Tibial artery (tissue), 4 donors: Measurements from ENCODE around the gene PHRF1.
A peak's percentile ranks its signal among the peaks of the same experiment; 100 is the strongest.

Source experiments
- DNase-seq, 2 donors: peaks; one replicate each; pipeline ENCODE4 v3.0.0-alpha.2; 2019
- H3K27ac ChIP-seq, 2 donors: fragments of 200-600 bp; sonication (generic) in 1 of 2; 1 replicate in 1 of 2; 2 replicates in 1 of 2; pipeline ENCODE4 v1.5.1; 2018 to 2019; ENCODE audit warnings: mild to moderate bottlenecking in 1 of 2
- H3K27me3 ChIP-seq, 2 donors: fragments of 200-600 bp; sonication (generic) in 1 of 2; one replicate each; pipeline versions ENCODE4 v1.5.1 to v1.6.0; 2016 to 2019
- H3K36me3 ChIP-seq, 3 donors: fragments of 200-600 bp; sonication (generic) in 2 of 3; one replicate each; pipeline ENCODE4 v1.5.1; 2016 to 2019; ENCODE audit warnings: mild to moderate bottlenecking in 2 of 3
- H3K4me1 ChIP-seq, 4 donors: fragments of 200-600 bp; sonication (generic) in 2 of 4; 1 replicate in 3 of 4; 2 replicates in 1 of 4; pipeline ENCODE4 v1.5.1; 2016 to 2019
- H3K4me3 ChIP-seq, 2 donors: fragments of 200-600 bp; sonication (generic) in 1 of 2; 1 replicate in 1 of 2; 2 replicates in 1 of 2; pipeline ENCODE4 v1.5.1; 2018 to 2019; ENCODE audit warnings: mild to moderate bottlenecking in 2 of 2
- H3K9me3 ChIP-seq, 3 donors: fragments of 200-600 bp; sonication (generic) in 1 of 3; one replicate each; pipeline ENCODE4 v1.5.1; 2016 to 2019
- intact Hi-C: fragments of 100-400 bp; cut with DNase I; formaldehyde crosslinking; loops from one replicate; pipeline ENCODE4 v1.15.0; 2023; ENCODE audit warnings: low total_unique reads
- TF ChIP-seq, protein P1 (sequence below), 2 experiments: fragments of 200-600 bp in 1 of 2; fragments of 450-650 bp in 1 of 2; IDR thresholded peaks; one replicate each; pipeline ENCODE4 v1.5.1; 2017 to 2019; ENCODE audit warnings: antibody characterized with exemption in 2 of 2, mild to moderate bottlenecking in 1 of 2, moderate library complexity in 1 of 2

The PHRF1 gene

DNA sequence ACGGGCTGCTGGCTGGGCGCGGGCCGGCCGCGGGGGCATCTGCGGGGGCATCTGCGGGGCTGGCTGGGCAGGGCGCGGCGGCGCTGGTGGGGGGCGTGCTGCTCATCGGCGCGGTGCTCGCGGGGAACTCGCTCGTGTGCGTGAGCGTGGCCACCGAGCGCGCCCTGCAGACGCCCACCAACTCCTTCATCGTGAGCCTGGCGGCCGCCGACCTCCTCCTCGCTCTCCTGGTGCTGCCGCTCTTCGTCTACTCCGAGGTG is 61.0 kb downstream of the PHRF1 start:
- intact Hi-C loops, result no loop called here
- Histone ChIP-seq H3K36me3 (peaks cover 0 to 19% (median 2%) of the 10 kb centered on the region in 3 donors), H3K4me3 (peak overlapping the region; percentile 24 to 46), H3K27me3 (peaks cover 0 to 25% of the 10 kb centered on the region in 2 donors), H3K27ac (no peak overlapping the region), H3K4me1 (peaks cover 0 to 30% (median 16%) of the 10 kb centered on the region in 4 donors), H3K9me3 (no peaks in the 10 kb centered on the region)
- no peak for DNase-seq
- TF ChIP-seq, protein P1, sequence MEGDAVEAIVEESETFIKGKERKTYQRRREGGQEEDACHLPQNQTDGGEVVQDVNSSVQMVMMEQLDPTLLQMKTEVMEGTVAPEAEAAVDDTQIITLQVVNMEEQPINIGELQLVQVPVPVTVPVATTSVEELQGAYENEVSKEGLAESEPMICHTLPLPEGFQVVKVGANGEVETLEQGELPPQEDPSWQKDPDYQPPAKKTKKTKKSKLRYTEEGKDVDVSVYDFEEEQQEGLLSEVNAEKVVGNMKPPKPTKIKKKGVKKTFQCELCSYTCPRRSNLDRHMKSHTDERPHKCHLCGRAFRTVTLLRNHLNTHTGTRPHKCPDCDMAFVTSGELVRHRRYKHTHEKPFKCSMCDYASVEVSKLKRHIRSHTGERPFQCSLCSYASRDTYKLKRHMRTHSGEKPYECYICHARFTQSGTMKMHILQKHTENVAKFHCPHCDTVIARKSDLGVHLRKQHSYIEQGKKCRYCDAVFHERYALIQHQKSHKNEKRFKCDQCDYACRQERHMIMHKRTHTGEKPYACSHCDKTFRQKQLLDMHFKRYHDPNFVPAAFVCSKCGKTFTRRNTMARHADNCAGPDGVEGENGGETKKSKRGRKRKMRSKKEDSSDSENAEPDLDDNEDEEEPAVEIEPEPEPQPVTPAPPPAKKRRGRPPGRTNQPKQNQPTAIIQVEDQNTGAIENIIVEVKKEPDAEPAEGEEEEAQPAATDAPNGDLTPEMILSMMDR (IDR thresholded peaks at IDR 0.05), result no peak

DNA sequence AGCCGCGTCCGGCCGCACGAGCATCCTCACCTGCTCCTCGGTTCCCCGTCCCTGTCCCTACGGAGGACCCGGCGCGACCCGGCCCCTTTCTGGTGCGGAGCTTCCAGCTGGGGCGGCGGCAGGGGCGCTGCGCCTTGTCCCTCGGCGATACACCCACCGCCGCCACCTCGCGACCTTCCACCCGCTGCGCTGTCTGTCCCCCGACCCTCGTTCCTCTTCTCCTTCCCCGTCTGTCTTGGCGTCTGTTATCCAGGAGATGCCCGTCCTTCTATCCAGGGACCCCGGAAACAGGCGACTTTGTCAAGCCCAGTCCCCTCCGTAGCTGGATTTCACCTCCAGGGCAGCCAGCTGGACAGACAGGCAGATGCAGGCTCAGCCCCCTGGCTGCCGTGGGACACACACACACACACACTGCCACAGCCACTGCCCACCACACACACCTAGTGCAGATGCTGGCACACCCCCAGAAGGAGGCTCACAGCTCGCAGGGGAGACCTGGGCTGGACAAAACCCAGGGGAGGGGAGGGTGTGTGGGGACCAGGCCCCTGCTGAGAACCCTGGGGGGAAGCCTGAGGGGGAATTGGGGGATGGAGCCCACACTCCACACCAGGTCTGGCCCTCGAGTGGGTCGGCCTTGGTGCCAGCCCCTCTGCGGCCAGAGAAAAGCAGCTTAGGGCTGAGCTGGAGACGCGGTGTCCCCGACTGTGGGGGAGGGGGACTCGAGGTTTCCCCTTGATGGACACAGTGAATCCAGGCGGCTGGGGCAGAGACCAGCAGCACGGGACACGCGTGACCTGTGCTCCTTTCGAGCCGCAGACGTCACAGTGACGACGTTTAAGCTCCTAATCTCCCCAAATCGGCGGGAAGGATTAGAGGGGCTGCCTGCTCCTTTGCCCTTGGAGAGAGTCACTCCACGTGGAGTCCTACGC is 61.6 kb downstream of the PHRF1 start:
- no peak for DNase-seq

DNA sequence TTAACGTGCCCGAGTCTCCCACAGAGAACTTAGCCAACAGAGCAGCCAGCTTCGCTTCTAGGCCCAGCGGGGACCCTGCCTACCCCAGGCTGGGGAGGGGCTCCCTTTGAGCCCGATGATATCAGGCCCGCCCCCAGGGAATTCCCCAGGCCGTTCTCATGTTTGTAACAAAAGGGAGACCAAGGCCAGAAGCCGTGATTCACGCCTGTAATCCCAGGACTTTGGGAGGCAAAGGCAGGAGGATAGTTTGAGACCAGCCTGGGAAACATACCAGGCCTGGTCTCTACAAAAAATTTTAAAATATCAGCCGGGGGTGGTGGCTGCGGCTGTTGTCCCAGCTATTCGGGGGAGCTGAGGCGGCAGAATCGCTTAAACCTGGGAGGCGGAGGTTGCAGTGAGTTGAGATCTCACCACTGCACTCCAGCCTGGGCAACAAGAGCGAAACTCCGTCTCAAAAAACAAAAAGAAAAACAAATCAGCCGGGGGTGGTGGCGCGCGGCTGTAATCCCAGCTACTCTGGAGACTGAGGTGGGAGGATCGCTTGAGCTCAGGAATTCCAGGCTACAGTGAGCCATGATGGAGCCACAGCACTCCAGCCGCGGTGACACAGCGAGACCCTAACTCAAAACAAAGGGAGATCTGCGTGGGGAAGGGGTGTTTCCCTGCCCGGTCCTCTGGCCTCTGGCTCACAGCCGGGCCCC is 62.5 kb downstream of the PHRF1 start:
- Histone ChIP-seq H3K9me3 (no peaks in the 10 kb centered on the region), H3K27ac (no peak overlapping the region), H3K4me3 (no peak overlapping the region), H3K36me3 (peaks cover 4 to 35% (median 11%) of the 10 kb centered on the region in 3 donors), H3K27me3 (peaks cover 0 to 25% of the 10 kb centered on the region in 2 donors), H3K4me1 (peaks cover 0 to 30% (median 16%) of the 10 kb centered on the region in 4 donors)
- TF ChIP-seq, protein P1 (IDR thresholded peaks at IDR 0.05), result no peak
- DNase-seq, result no peak
- intact Hi-C loops, result no loop called here

More for the DNA sequence above, 61.6 kb downstream of the PHRF1 start:
- no peaks in the 10 kb centered on the region for H3K9me3 ChIP-seq
- peak overlapping the region in 1 of 2 donors; percentile 46 for H3K4me3 ChIP-seq
- TF ChIP-seq, protein P1 (IDR thresholded peaks at IDR 0.05), result no peak
- H3K36me3 ChIP-seq, result peaks cover 0 to 25% (median 5%) of the 10 kb centered on the region in 3 donors
- H3K27ac ChIP-seq, result no peak overlapping the region
- intact Hi-C loops, result no loop called here
- H3K4me1 ChIP-seq, result peaks cover 0 to 30% (median 16%) of the 10 kb centered on the region in 4 donors
- H3K27me3 ChIP-seq, result peaks cover 0 to 25% of the 10 kb centered on the region in 2 donors

DNA sequence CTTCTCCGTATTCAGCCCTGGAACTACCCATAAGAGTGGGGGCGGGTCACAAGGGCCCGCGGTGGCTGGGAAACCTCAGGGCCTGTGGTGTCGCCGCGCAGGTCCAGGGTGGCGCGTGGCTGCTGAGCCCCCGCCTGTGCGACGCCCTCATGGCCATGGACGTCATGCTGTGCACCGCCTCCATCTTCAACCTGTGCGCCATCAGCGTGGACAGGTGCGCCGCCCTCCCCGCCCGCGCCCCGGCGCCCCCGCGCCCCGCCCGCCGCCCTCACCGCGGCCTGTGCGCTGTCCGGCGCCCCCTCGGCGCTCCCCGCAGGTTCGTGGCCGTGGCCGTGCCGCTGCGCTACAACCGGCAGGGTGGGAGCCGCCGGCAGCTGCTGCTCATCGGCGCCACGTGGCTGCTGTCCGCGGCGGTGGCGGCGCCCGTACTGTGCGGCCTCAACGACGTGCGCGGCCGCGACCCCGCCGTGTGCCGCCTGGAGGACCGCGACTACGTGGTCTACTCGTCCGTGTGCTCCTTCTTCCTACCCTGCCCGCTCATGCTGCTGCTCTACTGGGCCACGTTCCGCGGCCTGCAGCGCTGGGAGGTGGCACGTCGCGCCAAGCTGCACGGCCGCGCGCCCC is 63.2 kb downstream of the PHRF1 start:
- TF ChIP-seq, protein P1 (IDR thresholded peaks at IDR 0.05), result no peak
- H3K27me3 ChIP-seq, result peaks cover 0 to 25% of the 10 kb centered on the region in 2 donors
- H3K4me3 ChIP-seq, result no peak overlapping the region
- H3K4me1 ChIP-seq, result peaks cover 0 to 30% (median 16%) of the 10 kb centered on the region in 4 donors
- peaks cover 7 to 41% (median 17%) of the 10 kb centered on the region in 3 donors for H3K36me3 ChIP-seq
- intact Hi-C loops, result no loop called here
- no peak for DNase-seq
- no peak overlapping the region for H3K27ac ChIP-seq
- no peaks in the 10 kb centered on the region for H3K9me3 ChIP-seq

DNA sequence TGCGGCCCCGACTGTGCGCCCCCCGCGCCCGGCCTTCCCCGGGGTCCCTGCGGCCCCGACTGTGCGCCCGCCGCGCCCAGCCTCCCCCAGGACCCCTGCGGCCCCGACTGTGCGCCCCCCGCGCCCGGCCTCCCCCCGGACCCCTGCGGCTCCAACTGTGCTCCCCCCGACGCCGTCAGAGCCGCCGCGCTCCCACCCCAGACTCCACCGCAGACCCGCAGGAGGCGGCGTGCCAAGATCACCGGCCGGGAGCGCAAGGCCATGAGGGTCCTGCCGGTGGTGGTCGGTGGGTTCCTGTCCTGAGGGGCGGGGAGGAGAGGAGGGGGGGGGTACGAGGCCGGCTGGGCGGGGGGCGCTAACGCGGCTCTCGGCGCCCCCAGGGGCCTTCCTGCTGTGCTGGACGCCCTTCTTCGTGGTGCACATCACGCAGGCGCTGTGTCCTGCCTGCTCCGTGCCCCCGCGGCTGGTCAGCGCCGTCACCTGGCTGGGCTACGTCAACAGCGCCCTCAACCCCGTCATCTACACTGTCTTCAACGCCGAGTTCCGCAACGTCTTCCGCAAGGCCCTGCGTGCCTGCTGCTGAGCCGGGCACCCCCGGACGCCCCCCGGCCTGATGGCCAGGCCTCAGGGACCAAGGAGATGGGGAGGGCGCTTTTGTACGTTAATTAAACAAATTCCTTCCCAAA is 63.9 kb downstream of the PHRF1 start:
- Histone ChIP-seq H3K9me3 (no peaks in the 10 kb centered on the region), H3K27ac (no peak overlapping the region), H3K4me3 (no peak overlapping the region), H3K36me3 (peaks cover 7 to 44% (median 18%) of the 10 kb centered on the region in 3 donors), H3K4me1 (peaks cover 0 to 30% (median 16%) of the 10 kb centered on the region in 4 donors), H3K27me3 (peaks cover 0 to 25% of the 10 kb centered on the region in 2 donors)
- DNase-seq, result no peak
- intact Hi-C loops, result no loop called here
- TF ChIP-seq, protein P1 (IDR thresholded peaks at IDR 0.05), result no peak
